H1 (cell line): ENCODE results near the gene RSPH9. TPM values are rescaled to one million over a fixed set of nuclear protein-coding genes. Genes with fewer than 3 reads are reported as not detected.

ENCODE experiments used
- CTCF ChIA-PET: fragments of 300-600 bp; sonication (Branson Sonifier 250); formaldehyde crosslinking; loops from one replicate; lab custom pipeline; 2021; ENCODE audit not compliant: partially characterized antibody; lab: Charles Lee
- POLR2A ChIA-PET: fragments of 300-600 bp; sonication (Branson Sonifier 250); formaldehyde crosslinking; loops from one replicate; lab custom pipeline; 2021; ENCODE audit warnings: inconsistent platforms; ENCODE audit not compliant: partially characterized antibody; lab: Charles Lee
- DNase-seq, 2 experiments: peaks; one replicate each; pipeline versions ENCODE4 v3.0.0 to v3.0.0-alpha.2; 2010 to 2022; ENCODE audit warnings: low spot score in 2 of 2, low read depth in 1 of 2, mixed read lengths in 1 of 2
- FAIRE-seq: peaks from 2 replicates; lab custom pipeline; 2011; peaks lifted over from hg19 to GRCh38; lab: Jason Lieb, UNC
- H2AFZ ChIP-seq: 2 replicates; pipeline ENCODE4 v1.8.1; 2012; ENCODE audit warnings: low read length, inconsistent platforms
- H2AK5ac ChIP-seq: 2 replicates; pipeline ENCODE4 v1.6.1; 2013; ENCODE audit warnings: low read depth, low read length
- H2BK120ac ChIP-seq: replicated peaks from 2 replicates; pipeline ENCODE3; 2013; ENCODE audit warnings: low read depth, low read length, inconsistent platforms
- H2BK12ac ChIP-seq: 2 replicates; pipeline ENCODE4 v1.6.1; 2013; ENCODE audit warnings: low read depth, low read length
- H2BK15ac ChIP-seq: 2 replicates; pipeline ENCODE4 v1.6.1; 2013; ENCODE audit warnings: low read length
- H2BK20ac ChIP-seq: 2 replicates; pipeline ENCODE4 v1.6.1; 2013; ENCODE audit warnings: low read length
- H2BK5ac ChIP-seq: 2 replicates; pipeline ENCODE4 v1.6.1; 2013; ENCODE audit warnings: low read depth, low read length
- H3K14ac ChIP-seq: 2 replicates; pipeline ENCODE4 v1.6.1; 2013; ENCODE audit warnings: inconsistent platforms; ENCODE audit not compliant: insufficient read length
- H3K18ac ChIP-seq: 2 replicates; pipeline ENCODE4 v1.6.1; 2013; ENCODE audit warnings: low read length; ENCODE audit errors: extremely low read depth
- H3K23ac ChIP-seq: 2 replicates; pipeline ENCODE4 v1.6.1; 2013; ENCODE audit warnings: inconsistent platforms; ENCODE audit not compliant: insufficient read length
- H3K23me2 ChIP-seq: 2 replicates; pipeline ENCODE4 v1.6.1; 2013; ENCODE audit warnings: low read depth, low read length
- H3K27ac ChIP-seq: 2 replicates; pipeline ENCODE4 v1.6.1; 2011; ENCODE audit warnings: low read depth, low read length, inconsistent platforms
- H3K27me3 ChIP-seq, 4 experiments: replicated peaks in 1 of 4; 1 replicate in 1 of 4; 2 replicates in 3 of 4; pipeline versions ENCODE4 v1.6.1 to v1.8.1; 2011 to 2013; ENCODE audit warnings: low read length in 3 of 4, mild to moderate bottlenecking in 3 of 4, inconsistent platforms in 2 of 4, mixed read lengths in 2 of 4, moderate library complexity in 1 of 4; ENCODE audit not compliant: control insufficient read depth in 3 of 4, insufficient read depth in 3 of 4; ENCODE audit errors: extremely low read depth in 1 of 4
- H3K36me3 ChIP-seq, 4 experiments: 2 replicates each; pipeline versions ENCODE4 v1.6.1 to v1.8.1; 2011 to 2013; ENCODE audit warnings: mild to moderate bottlenecking in 4 of 4, low read length in 3 of 4, moderate library complexity in 2 of 4, control low read depth in 1 of 4, inconsistent platforms in 1 of 4; ENCODE audit not compliant: insufficient read depth in 4 of 4, control insufficient read depth in 2 of 4
- H3K4ac ChIP-seq: replicated peaks from 2 replicates; pipeline ENCODE3; 2013; ENCODE audit warnings: low read length, low read depth, mixed read lengths, inconsistent platforms; ENCODE audit not compliant: insufficient read length
- H3K4me1 ChIP-seq, 4 experiments: replicated peaks in 1 of 4; 1 replicate in 1 of 4; 2 replicates in 3 of 4; pipeline versions ENCODE4 v1.6.1 to v1.8.1; 2011 to 2013; ENCODE audit warnings: low read length in 3 of 4, inconsistent platforms in 2 of 4, mixed read lengths in 1 of 4; ENCODE audit not compliant: insufficient read depth in 4 of 4, control insufficient read depth in 3 of 4
- H3K4me2 ChIP-seq, 2 experiments: 2 replicates each; pipeline versions ENCODE4 v1.6.1 to v1.8.1; 2011 to 2013; ENCODE audit warnings: low read depth in 2 of 2, low read length in 2 of 2, control low read depth in 1 of 2, inconsistent platforms in 1 of 2, mild to moderate bottlenecking in 1 of 2; ENCODE audit not compliant: insufficient read depth in 1 of 2
- H3K4me3 ChIP-seq, 4 experiments: fragments of 200-600, 300-600 bp in 1 of 4; sonication (generic), shearing (Covaris generic), sonication (Bioruptor Twin) in 1 of 4; 2 replicates each; pipeline versions ENCODE4 v1.5.1 to v1.8.1; 2011 to 2016; ENCODE audit warnings: low read length in 4 of 4, low read depth in 3 of 4, control low read depth in 2 of 4, inconsistent platforms in 2 of 4, mild to moderate bottlenecking in 2 of 4, mixed read lengths in 1 of 4, moderate library complexity in 1 of 4; ENCODE audit not compliant: insufficient read depth in 2 of 4; ENCODE audit errors: extremely low read depth in 1 of 4
- H3K56ac ChIP-seq: replicated peaks from 2 replicates; pipeline ENCODE3; 2013; ENCODE audit warnings: low read depth, mild to moderate bottlenecking, mixed read lengths, low read length, inconsistent platforms; ENCODE audit not compliant: insufficient read length
- H3K79me1 ChIP-seq: 2 replicates; pipeline ENCODE4 v1.6.1; 2013; ENCODE audit warnings: low read depth, low read length, control low read depth
- H3K79me2 ChIP-seq, 2 experiments: 2 replicates each; pipeline versions ENCODE4 v1.6.1 to v1.8.1; 2012 to 2013; ENCODE audit warnings: low read length in 2 of 2, mild to moderate bottlenecking in 2 of 2, inconsistent platforms in 1 of 2; ENCODE audit not compliant: insufficient read depth in 2 of 2, control insufficient read depth in 1 of 2
- H3K9ac ChIP-seq, 4 experiments: replicated peaks in 1 of 4; 1 replicate in 1 of 4; 2 replicates in 3 of 4; pipeline versions ENCODE4 v1.6.1 to v1.8.1; 2011 to 2013; ENCODE audit warnings: low read depth in 3 of 4, low read length in 3 of 4, control low read depth in 2 of 4, mild to moderate bottlenecking in 2 of 4, moderate library complexity in 2 of 4, inconsistent platforms in 1 of 4; ENCODE audit errors: extremely low read depth in 1 of 4
- H3K9me3 ChIP-seq, 2 experiments: 2 replicates each; pipeline versions ENCODE4 v1.6.1 to v1.8.1; 2012 to 2013; ENCODE audit warnings: mild to moderate bottlenecking in 2 of 2, moderate library complexity in 2 of 2, control low read depth in 1 of 2, inconsistent platforms in 1 of 2, low read depth in 1 of 2, low read length in 1 of 2, mixed read lengths in 1 of 2; ENCODE audit not compliant: insufficient read depth in 2 of 2
- H4K20me1 ChIP-seq, 2 experiments: replicated peaks in 1 of 2; 2 replicates each; pipeline versions ENCODE3 to v1.8.1; 2011 to 2013; ENCODE audit warnings: inconsistent platforms in 2 of 2, low read length in 2 of 2, mild to moderate bottlenecking in 1 of 2; ENCODE audit not compliant: insufficient read depth in 2 of 2, control insufficient read depth in 1 of 2
- H4K5ac ChIP-seq: 2 replicates; pipeline ENCODE4 v1.6.1; 2013; ENCODE audit warnings: low read length, low read depth, mixed read lengths, inconsistent platforms; ENCODE audit not compliant: insufficient read length
- H4K8ac ChIP-seq: 2 replicates; pipeline ENCODE4 v1.8.0; 2013; ENCODE audit warnings: mild to moderate bottlenecking, moderate library complexity, low read length, inconsistent platforms; ENCODE audit not compliant: insufficient read depth; ENCODE audit errors: extremely low read depth
- H4K91ac ChIP-seq: replicated peaks from 2 replicates; pipeline ENCODE3; 2013; ENCODE audit warnings: low read length, mixed read lengths, inconsistent platforms; ENCODE audit not compliant: insufficient read length
- CBX5 ChIP-seq: fragments of 300-800, 300-1000 bp; sonication (generic); IDR thresholded peaks from 2 replicates; pipeline ENCODE4 v1.7.1; 2016; ENCODE audit warnings: antibody characterized with exemption, low read length, low read depth
- CHD2 ChIP-seq: IDR thresholded peaks from 2 replicates; pipeline ENCODE4 v1.6.1; 2012; ENCODE audit warnings: low read length, improper control_type of control experiment
- EGR1 ChIP-seq: IDR thresholded peaks from 2 replicates; pipeline ENCODE4 v1.6.1; 2011; ENCODE audit warnings: low read depth, low read length, borderline replicate concordance
- HDAC6 ChIP-seq: IDR thresholded peaks from one replicate; pipeline ENCODE4 v1.7.1; 2012; ENCODE audit warnings: low read depth, mild to moderate bottlenecking, inconsistent platforms, low read length, moderate library complexity
- JUN ChIP-seq: IDR thresholded peaks from 2 replicates; pipeline ENCODE4 v1.6.1; 2011; ENCODE audit warnings: low read depth, mild to moderate bottlenecking, improper control_type of control experiment, low read length
- POLR2AphosphoS5 ChIP-seq: IDR thresholded peaks from 2 replicates; pipeline ENCODE4 v1.6.1; 2011; ENCODE audit warnings: low read depth, low read length
- SIRT6 ChIP-seq: IDR thresholded peaks from one replicate; pipeline ENCODE4 v1.7.1; 2012; ENCODE audit warnings: low read length, inconsistent platforms
- YY1 ChIP-seq: IDR thresholded peaks from 2 replicates; pipeline ENCODE4 v1.6.1; 2011; ENCODE audit warnings: low read depth, mild to moderate bottlenecking, low read length
- ZNF274 ChIP-seq: IDR thresholded peaks from 2 replicates; pipeline ENCODE4 v1.7.0; 2012; ENCODE audit warnings: low read length, borderline replicate concordance; ENCODE audit errors: extremely low read depth
- WGBS, 2 experiments: shearing (Covaris generic) in 1 of 2; methylation state at CpG; one replicate each; pipeline versions ENCODE4 v1.1.6 to v1.1.7; 2013 to 2015; ENCODE audit warnings: low lambda C conversion rate in 2 of 2, mixed read lengths in 2 of 2, inconsistent platforms in 1 of 2, low coverage in 1 of 2, missing lambda C conversion rate in 1 of 2; ENCODE audit not compliant: insufficient replicate concordance in 2 of 2, insufficient coverage in 1 of 2, insufficient read length in 1 of 2; ENCODE audit errors: extremely low coverage in 1 of 2, missing lambda C conversion rate in 1 of 2; 5-methylcytosine and 5-hydroxymethylcytosine counted together
- polyA plus RNA-seq, 7 experiments: library from polyadenylated mRNA; depleted of rRNA in 3 of 7; stranded (reverse) in 5 of 7; unstranded in 2 of 7; fragments of >200 nt in 5 of 7; fragments of 200-250 nt in 2 of 7; gene quantifications; 1 replicate in 5 of 7; 2 replicates in 1 of 7; 4 replicates in 1 of 7; pipeline versions ENCODE4 v1.2.1 to v1.2.3, GENCODE V29; 2011 to 2013; ENCODE audit warnings: missing spikeins in 2 of 7, mixed read lengths in 2 of 7
- total RNA-seq: library from RNA; stranded (reverse); fragmentation: NEBNext Ultra II Directional; extraction: Animal tissue kit (Norgen Biotek cat#: 25700); gene quantifications from 2 replicates; pipeline ENCODE4 v1.2.1, GENCODE V29; 2021
- TF ChIP-seq, protein P1 (sequence below), 3 experiments: IDR thresholded peaks; 1 replicate in 2 of 3; 2 replicates in 1 of 3; pipeline versions ENCODE4 v1.5.1 to v1.6.1; 2011; ENCODE audit warnings: low read length in 3 of 3, mild to moderate bottlenecking in 3 of 3, inconsistent platforms in 2 of 3, low read depth in 1 of 3, moderate library complexity in 1 of 3; ENCODE audit not compliant: insufficient read depth in 1 of 3; ENCODE audit errors: control extremely low read depth in 1 of 3

RSPH9 gene
- total and polyA plus RNA-seq, 2 of the 8 experiments (the other 6 are each of a cell fraction or from before 2014, with no cell fraction given), result 0.15 to 0.23 TPM

DNA sequence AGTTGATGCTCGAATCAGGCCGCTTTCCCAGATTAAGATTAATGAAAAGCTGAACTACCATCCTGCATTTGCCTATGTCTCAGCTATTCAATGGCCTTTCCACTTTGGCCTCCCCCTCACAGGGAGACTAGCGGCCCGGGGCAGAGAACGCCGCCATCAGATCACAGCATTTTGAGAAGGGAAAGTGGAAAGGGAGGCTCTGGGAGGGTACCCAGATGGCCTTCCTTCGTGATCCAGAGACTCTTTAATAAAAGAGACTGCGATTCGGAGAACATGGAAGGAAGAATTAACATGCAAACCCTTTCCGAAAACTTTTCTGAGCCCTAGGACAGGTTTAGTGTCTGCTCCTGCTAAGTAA is 42.2 kb downstream of the RSPH9 start:
- peak overlapping the region; percentile 94 to 99 (median 97) for H3K4me3 ChIP-seq
- DNase-seq (no peak), FAIRE-seq (no peak)
- no peaks in the 10 kb centered on the region for H3K27me3 ChIP-seq
- H4K5ac ChIP-seq, result peak overlapping the region; percentile 37
- peaks cover 0 to 15% (median 3%) of the 10 kb centered on the region in 4 experiments; a peak in 5 of 7 replicates for H3K4me1 ChIP-seq
- peak overlapping the region; percentile 73 to 93 for H3K4me2 ChIP-seq
- peak overlapping the region; percentile 10 for H3K4ac ChIP-seq
- H2BK12ac ChIP-seq, result peak overlapping the region; percentile 60; the same call in 1 of the 2 replicates
- no peak overlapping the region for H3K23ac ChIP-seq
- H3K56ac ChIP-seq, result no peak overlapping the region
- peak overlapping the region; percentile 84; the same call in 1 of the 2 replicates for H4K8ac ChIP-seq
- no peak for TF ChIP-seq SIRT6
- TF ChIP-seq YY1, result no peak
- no peak for TF ChIP-seq JUN
- TF ChIP-seq, protein P1, sequence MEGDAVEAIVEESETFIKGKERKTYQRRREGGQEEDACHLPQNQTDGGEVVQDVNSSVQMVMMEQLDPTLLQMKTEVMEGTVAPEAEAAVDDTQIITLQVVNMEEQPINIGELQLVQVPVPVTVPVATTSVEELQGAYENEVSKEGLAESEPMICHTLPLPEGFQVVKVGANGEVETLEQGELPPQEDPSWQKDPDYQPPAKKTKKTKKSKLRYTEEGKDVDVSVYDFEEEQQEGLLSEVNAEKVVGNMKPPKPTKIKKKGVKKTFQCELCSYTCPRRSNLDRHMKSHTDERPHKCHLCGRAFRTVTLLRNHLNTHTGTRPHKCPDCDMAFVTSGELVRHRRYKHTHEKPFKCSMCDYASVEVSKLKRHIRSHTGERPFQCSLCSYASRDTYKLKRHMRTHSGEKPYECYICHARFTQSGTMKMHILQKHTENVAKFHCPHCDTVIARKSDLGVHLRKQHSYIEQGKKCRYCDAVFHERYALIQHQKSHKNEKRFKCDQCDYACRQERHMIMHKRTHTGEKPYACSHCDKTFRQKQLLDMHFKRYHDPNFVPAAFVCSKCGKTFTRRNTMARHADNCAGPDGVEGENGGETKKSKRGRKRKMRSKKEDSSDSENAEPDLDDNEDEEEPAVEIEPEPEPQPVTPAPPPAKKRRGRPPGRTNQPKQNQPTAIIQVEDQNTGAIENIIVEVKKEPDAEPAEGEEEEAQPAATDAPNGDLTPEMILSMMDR (IDR thresholded peaks at IDR 0.05; ENCODE audit: control extremely low read depth in 1 of 3, insufficient read depth in 1 of 3, low read depth in 1 of 3, low read length in 3 of 3), result no peak
- no peak for TF ChIP-seq ZNF274
- no peak for TF ChIP-seq HDAC6
- no peak for TF ChIP-seq CHD2
- no peak for TF ChIP-seq EGR1
- no peak for TF ChIP-seq POLR2AphosphoS5
- TF ChIP-seq CBX5, result no peak
- H4K91ac ChIP-seq, result no peak overlapping the region
- peaks cover 12 to 55% of the 10 kb centered on the region in 2 experiments for H3K79me2 ChIP-seq
- H3K14ac ChIP-seq, result no peak overlapping the region
- peaks cover 5 to 20% of the 10 kb centered on the region in 2 experiments for H4K20me1 ChIP-seq
- peaks cover 13% of the 10 kb centered on the region for H3K23me2 ChIP-seq
- H2BK120ac ChIP-seq, result no peak overlapping the region
- peak overlapping the region; percentile 92 for H2BK5ac ChIP-seq
- H3K9me3 ChIP-seq, result no peaks in the 10 kb centered on the region
- H2BK15ac ChIP-seq, result no peak overlapping the region
- no peak overlapping the region for H2AK5ac ChIP-seq
- POLR2A ChIA-PET, result interaction anchor here (0.8 to 7.7 kb wide), 5 partner anchors 8 to 107 kb away, joined by 3 to 85 read pairs (median 4); partner anchors contain the start of gene GTPBP2
- H3K9ac ChIP-seq, result peak overlapping the region; percentile 74 to 97 (median 86)
- H2AFZ ChIP-seq, result no peak overlapping the region
- peak overlapping the region; percentile 68 for H3K27ac ChIP-seq
- WGBS, 2 experiments, result 9% methylated on average over 10 of the region's 10 CpGs; no CpG with 5 or more reads in 1 of the 2 experiments
- peaks cover 0 to 3% (median 0%) of the 10 kb centered on the region in 4 experiments; a peak in 2 of 8 replicates for H3K36me3 ChIP-seq
- H3K18ac ChIP-seq, result no peak overlapping the region
- H3K79me1 ChIP-seq, result peaks cover 25% of the 10 kb centered on the region
- CTCF ChIA-PET, result interaction anchor here (0.9 to 2.9 kb wide), 3 partner anchors 17 to 376 kb away, joined by 3 to 15 read pairs (median 5); no protein-coding TSS in a partner anchor
- no peak overlapping the region for H2BK20ac ChIP-seq
